ENCODE measurements around the gene FBXW7. TPM values are rescaled to one million over a fixed set of nuclear protein-coding genes. Genes with fewer than 3 reads are reported as not detected.

The FBXW7 gene
- polyA plus RNA-seq, 1 of the 3 experiments (the other 2 are of a cell fraction) = 7.7 TPM

GRCh38 chr4:152430507-152430906 is 105.4 kb downstream of the FBXW7 start:
- Histone ChIP-seq H3K36me3 (replicated peaks in 1 of 2; ENCODE audit: control insufficient read depth in 1 of 2, insufficient read depth in 2 of 2, low read length in 1 of 2) (peaks cover 0 to 2% of the 10 kb centered on the region in 2 experiments), H3K4me1 (ENCODE audit: control insufficient read depth in 1 of 2, insufficient read depth in 2 of 2, low read depth in 1 of 2, low read length in 1 of 2) (no peaks in the 10 kb centered on the region), H3K9me3 (no peaks in the 10 kb centered on the region), H3K9ac (no peak overlapping the region), H3K4me3 (ENCODE audit: low read depth in 2 of 2, low read length in 1 of 2) (no peak overlapping the region), H3K4me2 (no peak overlapping the region), H2AFZ (ENCODE audit: low read depth) (no peak overlapping the region), H3K27me3 (ENCODE audit: insufficient read depth) (no peaks in the 10 kb centered on the region), H3K9me2 (no peaks in the 10 kb centered on the region), H4K20me1 (ENCODE audit: insufficient read depth) (no peaks in the 10 kb centered on the region), H3F3A (replicated peaks; ENCODE audit: insufficient read depth) (no peaks in the 10 kb centered on the region), H3K79me2 (ENCODE audit: insufficient read depth) (peaks cover 30% of the 10 kb centered on the region; the same call in 1 of the 2 replicates), H3K27ac (ENCODE audit: low read depth in 2 of 2, low read length in 1 of 2) (no peak overlapping the region)
- ChIA-PET POLR2A (no interaction called here), CTCF (no interaction called here)
- DNase-seq = no peak
- no peak for TF ChIP-seq GATA2 (CRISPR knock-in tag; IDR thresholded peaks at IDR 0.05)
- no peak for TF ChIP-seq MXI1 (IDR thresholded peaks at IDR 0.05; ENCODE audit: low read depth, low read length)
- TF ChIP-seq SIN3A (IDR thresholded peaks at IDR 0.05; ENCODE audit: borderline replicate concordance, low read depth, low read length) = no peak
- no peak for TF ChIP-seq TAF1 (IDR thresholded peaks at IDR 0.05; ENCODE audit: borderline replicate concordance, low read depth, low read length)
- TF ChIP-seq YY1 (IDR thresholded peaks at IDR 0.05; ENCODE audit: low read depth) = no peak
- no peak for TF ChIP-seq SMC3 (IDR thresholded peaks at IDR 0.05; ENCODE audit: low read depth, low read length)
- TF ChIP-seq ZBTB33 (IDR thresholded peaks at IDR 0.05; ENCODE audit: borderline replicate concordance, low read depth) = no peak
- no peak for TF ChIP-seq TEAD4 (IDR thresholded peaks at IDR 0.05; ENCODE audit: borderline replicate concordance, insufficient read depth)
- TF ChIP-seq RXRA (IDR thresholded peaks at IDR 0.05; ENCODE audit: borderline replicate concordance, low read depth) = no peak
- TF ChIP-seq FOXM1 (IDR thresholded peaks at IDR 0.05; ENCODE audit: low read depth) = no peak
- TF ChIP-seq JUND (IDR thresholded peaks at IDR 0.05) = no peak
- TF ChIP-seq NRF1 (IDR thresholded peaks at IDR 0.05; ENCODE audit: low read depth, low read length) = no peak
- TF ChIP-seq EZH2phosphoT487 (IDR thresholded peaks at IDR 0.05; ENCODE audit: borderline replicate concordance, low read depth) = no peak
- TF ChIP-seq RAD21 (IDR thresholded peaks at IDR 0.05; ENCODE audit: low read length) = no peak
- no peak for TF ChIP-seq FOSL2 (IDR thresholded peaks at IDR 0.05; ENCODE audit: borderline replicate concordance, low read depth)
- no peak for TF ChIP-seq FOXJ3 (CRISPR knock-in tag; IDR thresholded peaks at IDR 0.05)
- TF ChIP-seq CTCF (IDR thresholded peaks at IDR 0.05) = no peak
